HG02623 (cell line): Measurements from ENCODE around the gene FBXW12.
"Not testable (repeated sequence)": the region's sequence is repeated elsewhere in the genome, so short reads cannot be mapped to it uniquely, and the experiment has no call there.

Experiments
- ATAC-seq: cut with Tn5 transposase; IDR thresholded peaks from one replicate; pipeline ENCODE4 v1.9.1; 2021; ENCODE audit warnings: moderate library complexity; ENCODE audit not compliant: unreplicated experiment

Gene FBXW12

DNA sequence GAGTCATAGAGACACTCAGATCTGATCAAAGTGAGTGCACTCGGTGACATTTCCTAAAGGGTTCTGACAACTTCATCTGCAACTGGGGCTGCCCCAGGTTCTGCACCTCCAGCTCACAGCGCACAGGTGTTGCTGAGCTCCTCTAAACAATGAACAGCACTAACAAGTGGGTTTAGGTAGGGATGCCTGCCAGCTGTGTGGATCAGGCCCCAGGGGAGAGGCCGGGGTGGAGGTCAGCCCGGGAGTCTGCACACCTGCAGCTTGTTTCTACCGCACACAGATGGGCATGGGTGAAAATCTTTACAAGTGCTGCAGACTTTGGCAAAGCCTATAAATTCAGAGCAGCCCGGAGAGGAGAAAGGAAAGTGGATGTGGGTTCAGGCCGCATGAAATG, 355 bp downstream of the FBXW12 start:
- no peak for ATAC-seq

DNA sequence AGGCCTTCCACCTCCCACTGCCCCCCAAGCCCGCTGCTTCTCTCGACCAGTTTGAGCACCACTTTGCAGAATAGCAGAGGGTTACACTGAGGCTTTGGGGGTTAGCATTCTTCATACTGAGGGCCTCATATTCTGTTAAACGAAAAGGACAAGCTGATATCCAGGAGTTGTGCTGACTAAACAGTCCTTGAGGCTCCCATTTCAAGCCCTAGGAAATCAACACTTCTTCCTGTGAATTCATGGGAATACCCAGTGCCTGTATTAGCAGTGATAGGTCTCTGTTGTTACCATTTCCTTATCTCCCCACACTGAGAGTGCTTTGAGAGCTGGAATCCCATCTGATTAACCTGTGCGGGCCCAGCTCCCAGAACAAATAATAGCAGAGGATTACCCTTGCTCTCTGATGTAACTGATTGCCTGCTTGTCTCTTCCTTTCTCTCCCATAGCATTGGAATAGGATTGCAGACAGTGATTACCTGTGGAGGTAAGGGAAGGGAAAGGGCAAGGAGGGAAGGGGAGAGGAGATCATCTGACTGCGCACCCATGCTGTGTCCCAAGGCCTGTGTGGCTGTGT, 930 bp downstream of the FBXW12 start:
- ATAC-seq: no peak

DNA sequence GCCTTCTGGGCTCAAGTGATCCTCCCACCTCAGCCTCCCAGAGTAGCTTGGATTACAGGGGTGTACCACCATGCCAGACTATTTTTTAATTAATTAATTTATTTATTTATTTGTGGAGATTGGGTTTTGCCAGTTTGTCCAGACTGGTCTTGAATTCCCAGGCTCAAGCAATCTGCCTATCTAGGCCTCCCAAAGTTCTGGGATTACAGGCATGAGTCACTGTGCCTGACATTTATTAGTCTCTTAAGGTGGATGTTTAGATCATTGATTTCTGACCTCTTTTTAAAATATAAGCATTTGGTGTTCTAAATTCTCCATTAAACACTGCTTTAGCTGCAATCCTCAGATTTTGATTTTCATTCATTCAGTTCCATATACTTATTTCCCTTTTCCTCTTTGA, 15.6 kb downstream of the FBXW12 start:
- ATAC-seq: no peak

DNA sequence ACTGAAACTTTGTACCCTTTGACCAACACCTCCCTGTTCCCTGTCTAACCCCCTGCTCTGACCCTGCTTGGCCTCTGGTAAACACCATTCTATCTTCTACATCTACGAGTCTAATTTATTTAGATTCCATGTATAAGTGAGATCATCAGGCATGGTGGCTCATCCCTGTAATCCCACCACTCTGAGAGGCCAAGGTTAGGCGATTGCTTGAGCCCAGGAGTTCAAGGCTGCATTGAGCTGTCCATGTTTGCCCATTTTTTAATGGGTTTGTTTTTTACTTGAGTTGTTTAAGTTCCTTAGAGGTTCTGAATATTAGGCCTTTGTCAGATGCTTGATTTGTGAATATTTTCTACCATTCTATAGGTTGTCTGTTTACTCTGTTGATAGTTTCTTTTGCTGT, 16.9 kb downstream of the FBXW12 start:
- no peak for ATAC-seq

DNA sequence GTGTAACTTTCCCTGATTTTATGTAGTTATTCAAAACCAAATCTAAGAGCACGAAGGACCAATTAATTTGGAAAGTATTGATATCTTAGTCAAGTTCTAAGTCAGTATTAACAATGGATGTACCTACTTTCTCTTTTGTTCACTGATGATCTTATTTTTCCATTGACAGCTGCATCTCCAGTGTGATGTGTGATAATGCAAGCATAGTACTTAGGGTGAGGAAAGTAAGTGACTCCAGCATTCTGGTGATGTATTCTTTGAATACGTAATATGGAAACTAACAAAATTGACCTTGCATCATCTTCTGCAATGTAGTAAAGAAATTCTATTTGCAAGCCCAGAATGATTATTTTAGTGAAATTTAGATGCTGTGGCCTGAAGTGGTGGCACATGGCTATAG, 22.4 kb downstream of the FBXW12 start:
- ATAC-seq: no peak

DNA sequence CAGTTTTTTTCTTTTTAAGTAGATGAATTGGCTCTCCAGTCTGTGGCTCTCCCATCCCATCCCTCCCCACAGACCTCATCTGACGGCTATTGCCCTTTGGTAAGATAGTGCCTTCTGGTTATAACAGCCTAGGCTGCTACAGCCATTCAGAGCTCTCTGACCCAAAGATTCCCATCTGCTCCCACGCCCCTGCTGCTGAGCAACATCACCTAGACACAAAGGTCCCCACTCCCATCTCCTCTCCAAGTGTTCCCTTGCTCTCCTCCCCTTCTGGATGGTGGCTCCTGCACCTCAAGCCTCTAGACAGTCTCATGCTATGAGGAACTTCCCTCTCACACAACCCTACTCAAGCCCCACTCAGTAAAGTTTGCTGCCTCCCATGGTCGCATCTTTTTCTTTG, 23.7 kb downstream of the FBXW12 start:
- no peak for ATAC-seq

DNA sequence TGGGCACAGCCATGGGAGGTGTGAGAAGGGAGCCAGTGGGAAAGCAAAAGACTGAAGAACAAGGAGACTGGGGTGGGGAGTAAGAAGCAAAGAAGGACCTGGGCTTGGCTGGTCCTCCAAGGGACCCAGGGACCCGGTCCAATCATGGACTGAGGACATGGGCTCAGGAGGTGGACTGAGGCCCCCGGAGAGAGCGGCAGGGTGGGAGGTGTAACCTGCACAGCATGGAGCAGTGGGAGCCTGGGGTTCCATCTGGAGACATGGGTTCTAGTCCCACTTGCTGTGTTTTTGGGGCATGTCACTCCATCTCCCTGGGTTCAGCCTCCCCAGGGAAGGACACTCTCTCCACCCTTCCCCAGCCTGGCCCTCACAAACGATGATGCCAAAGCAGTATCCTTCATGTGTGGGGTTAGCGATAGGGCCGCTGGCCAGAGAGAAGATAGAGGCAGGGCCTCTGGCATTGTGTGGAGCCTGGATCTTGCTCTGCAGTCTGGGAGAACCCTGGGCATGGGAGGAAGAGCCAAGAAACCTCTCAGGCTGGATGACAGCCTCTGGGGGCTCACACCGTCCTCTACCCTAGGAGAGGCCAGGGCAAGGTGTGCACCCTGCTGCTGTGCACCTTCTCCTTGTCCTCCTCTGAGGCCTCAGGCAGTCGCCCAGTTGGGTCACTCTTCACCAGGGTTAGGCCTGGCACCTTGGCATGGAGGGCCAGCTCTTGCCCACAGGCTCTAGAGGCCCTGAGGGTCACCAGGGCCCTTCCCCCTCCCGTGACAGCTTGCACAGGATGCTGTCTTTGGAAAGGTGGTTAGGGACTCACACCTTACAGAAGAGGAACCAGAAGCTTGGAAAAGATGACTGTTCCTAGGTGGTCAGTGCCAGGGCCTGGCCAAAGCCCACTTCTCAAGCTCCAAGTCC, 26.0 kb downstream of the FBXW12 start:
- ATAC-seq: no peak

DNA sequence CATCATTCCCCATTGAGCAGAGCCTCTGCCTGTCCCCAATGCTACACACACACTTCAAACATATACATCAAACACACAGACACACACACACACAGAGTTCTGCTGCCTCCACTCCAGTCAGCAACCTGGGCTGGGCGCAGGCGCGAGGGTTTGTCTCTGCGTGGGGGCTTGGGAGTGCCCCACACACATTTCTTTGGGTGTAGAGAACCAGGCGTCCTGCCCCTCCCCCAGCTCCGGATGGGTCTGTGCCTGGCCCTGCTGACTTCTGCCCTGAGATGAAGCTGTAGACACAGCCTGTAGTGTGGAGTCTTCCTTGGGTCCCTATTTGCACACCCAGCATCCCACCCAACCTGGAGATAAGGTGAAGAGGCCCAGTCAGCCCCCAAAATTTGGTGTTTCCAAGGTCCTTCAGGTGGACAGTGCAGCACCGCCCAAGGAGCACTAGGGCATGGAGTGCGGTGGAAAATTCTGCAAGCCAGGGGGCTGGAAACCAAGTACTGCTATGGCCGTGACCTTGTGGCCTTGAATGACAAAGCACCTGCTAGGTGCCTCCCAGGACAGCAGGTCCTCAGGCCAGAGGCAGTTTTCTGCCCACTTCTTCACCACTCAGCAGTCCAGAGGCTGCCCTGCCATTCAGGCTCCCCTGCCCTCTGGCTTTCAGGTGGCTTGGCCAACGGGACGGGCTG, 26.8 kb downstream of the FBXW12 start:
- no peak for ATAC-seq

DNA sequence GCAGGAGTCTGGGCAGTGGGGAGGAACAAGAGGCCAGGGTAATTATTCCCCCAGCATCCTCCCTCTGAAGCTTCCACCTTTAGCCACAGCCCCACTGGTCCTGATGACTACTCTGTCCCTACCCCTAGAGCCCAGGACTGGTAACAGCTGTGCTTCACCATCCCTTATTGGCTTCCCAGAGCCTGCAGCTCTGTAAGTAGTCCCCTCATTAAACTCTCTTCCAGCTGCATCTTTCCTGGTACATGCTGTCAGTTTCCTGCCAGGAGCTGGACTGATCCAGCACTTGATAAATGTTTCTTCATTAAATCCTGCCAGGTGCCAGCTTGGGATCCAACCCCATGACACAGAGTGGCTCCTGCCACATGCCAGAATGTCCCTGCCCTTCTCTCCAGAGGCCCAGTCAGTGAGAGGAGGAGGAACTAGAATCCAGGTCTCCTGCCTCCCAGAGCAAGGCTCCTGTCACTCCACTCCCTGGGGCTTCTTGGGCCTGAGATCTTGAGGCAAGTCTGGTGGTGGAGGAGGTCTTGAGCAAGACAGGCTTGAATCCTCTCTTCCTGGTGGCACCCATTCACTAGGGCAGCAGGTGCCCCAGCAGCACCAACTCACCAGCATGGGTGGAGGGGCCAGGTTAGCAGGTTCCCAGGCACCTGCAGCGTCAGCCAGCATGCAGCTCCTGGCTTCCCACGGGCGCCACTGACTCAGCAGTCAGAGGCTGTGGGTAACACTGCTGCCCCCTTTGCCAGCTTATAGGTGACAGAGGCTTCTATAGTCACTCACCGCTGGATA, 27.6 kb downstream of the FBXW12 start:
- ATAC-seq: no peak

DNA sequence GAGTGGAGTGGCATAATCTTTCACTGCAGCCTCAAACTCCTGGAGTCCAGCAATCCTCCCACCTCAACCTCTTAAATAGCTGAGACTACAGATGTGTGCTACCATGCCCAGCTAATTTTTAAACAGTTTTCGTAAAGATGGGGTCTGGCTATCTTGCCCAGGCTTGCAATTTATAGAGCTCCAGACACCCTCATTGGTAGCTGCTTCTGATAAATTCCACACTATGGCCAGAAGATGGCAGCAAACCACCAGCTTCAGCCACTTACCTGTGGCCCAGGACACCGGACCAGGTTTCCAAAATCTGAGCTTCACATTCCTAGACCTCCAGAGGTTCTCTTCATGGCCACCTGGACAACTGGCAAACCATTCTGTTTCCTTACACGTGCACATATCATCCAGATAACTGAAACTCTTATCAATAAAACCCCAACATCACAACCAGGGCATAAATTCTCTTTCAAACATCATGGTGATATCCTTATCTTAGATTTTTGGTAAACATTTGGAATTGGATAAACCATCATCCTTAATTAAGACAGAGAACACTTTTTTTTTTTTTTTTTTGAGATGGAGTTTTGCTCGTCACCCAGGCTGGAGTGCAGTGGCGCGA, 28.9 kb downstream of the FBXW12 start:
- no peak for ATAC-seq

DNA sequence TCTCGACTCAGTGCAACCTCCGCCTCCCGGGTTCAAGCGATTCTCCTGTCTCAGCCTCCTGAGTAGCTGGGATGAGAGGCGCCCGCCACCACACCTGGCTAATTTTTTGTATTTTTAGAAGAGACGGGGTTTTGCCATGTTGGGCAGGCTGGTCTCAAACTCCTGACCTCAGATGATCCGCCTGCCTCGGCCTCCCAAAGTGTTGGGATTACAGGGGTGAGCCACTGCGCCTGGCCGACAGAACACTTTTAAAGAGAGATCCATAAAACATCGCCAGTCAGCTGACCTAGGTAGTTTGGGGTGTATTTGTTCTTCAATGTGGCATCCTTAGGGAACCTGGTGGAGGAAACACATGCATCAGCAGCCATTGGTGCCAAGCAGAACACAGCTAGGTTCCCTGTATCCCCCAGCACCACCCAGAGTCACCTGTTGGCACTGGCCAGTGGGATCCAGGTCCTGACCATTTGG, 29.4 kb downstream of the FBXW12 start:
- ATAC-seq: not testable (repeated sequence)

DNA sequence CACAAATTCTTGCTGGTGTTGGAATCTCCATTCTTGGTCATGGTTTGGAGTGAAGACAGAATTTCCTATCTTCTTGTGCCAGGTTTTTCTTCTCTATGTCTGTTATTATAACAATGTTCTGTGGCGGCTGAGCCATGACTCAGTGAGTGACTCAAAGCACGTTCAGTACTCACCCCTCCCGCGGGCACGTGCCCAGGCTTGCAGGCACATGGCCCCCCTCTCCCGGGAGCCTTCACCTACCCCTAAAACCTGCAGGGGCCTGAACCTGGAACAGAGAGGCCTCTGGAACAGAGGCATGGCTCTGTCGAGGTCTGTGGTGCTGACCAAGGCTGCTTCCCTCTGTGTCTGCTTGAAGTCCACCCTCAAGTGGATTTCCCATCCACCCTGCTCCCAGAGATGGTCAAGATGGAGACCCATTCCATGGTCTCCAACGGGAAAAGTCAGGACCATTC, 30.3 kb downstream of the FBXW12 start:
- no peak for ATAC-seq

DNA sequence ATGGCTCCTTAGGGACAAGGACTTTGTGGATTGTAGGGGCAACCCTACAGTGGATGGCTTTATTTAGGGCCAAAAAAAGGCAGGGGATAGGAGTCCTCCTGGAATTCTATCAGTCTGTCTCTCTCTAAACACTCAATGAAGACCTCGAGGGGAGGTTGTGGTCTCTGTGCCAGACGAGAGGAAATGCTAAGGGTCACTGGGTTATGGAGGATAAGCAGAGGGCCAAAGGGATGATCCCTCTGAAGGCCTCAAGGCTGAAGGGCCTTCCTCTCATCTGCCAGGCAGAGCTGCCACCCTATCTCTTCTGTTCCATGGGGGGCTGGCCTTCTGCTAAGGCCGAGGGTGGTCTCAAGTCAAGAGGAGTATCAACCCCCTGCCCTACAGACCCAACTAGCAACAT, 30.9 kb downstream of the FBXW12 start:
- no peak for ATAC-seq

DNA sequence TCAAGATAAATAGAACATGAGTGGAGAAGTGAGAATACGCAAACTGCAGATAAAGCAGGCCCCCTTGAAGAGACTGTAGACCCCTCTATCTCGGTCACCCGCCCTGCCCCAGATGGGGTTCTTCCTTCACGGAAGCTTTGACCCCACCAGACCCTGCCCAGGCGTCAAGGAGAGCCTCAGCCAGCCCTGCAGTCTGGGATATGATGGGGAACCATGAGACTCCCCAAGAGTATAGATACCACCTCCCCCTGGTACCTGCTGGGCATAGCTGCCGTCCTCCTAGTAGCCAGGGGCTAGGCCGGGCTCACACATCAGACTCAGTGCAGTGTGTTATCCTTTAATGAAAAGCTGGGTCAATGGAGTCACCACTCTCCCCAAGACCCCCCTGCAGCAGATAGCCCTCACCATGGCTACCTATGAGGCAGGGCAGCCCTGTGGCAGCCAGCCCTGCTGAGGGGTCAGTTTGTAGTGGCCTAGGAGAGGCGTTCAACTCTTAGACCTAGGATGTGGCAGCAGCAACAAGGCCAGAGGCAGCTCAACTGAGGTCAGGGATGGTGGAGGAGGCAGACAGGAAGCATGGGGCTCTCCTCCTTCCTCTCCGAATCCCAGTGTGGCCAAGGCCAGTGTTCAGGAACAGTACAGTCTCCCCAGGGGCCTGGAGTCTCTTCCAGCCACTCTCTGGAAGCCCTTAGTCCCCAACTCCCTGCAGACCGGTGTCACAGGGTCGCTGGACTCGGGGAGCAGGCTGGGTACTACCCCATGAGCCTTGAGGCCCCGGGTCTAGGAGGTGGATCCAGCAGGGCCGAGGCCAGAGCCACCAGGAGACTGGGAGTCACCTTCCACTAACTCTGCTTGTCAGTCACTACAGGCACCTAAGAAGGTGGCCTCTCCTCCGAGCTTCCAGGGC, 31.8 kb downstream of the FBXW12 start:
- ATAC-seq: no peak

DNA sequence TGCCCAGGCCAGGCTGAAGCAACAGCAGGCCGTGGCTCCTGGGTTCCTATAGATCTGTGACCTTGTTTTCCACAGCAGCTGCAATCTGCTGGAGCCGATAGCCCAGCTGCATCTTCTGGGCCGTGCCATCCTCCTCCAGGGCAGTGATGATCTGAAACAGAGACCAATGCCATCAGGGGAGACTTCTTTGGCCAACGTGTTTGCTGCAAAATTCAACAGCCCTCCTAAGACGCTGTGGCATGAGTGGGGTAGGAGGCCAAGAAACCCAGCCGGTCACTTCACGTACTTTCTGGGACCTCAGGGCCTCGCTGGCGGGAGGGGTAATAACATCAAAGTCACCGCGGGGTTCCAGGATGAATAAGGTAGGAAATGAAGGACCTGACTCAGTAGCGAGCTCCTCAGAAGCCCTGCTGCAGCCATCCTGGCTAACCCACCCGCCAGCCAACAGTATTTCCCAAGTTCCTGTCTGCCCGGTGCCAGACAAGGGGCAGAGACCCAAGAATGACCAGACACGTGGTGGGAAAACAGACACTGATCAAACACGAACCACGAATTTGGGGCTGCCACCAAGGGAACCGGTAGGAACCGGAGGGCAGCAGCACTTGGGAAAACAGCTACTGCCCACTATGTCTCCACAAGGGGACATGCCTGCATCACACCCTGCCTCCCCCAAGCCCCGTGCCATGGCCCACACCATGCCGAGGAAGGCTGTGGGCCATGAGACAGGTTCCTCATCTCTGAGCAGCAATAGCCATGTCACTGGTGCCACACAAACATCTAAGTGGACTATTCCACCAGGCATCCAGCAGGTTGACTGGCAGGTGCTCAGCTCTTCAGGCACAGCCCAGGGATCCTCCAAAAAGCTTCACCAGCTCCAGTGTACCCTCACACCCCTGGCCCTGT, 32.7 kb downstream of the FBXW12 start:
- ATAC-seq: no peak

DNA sequence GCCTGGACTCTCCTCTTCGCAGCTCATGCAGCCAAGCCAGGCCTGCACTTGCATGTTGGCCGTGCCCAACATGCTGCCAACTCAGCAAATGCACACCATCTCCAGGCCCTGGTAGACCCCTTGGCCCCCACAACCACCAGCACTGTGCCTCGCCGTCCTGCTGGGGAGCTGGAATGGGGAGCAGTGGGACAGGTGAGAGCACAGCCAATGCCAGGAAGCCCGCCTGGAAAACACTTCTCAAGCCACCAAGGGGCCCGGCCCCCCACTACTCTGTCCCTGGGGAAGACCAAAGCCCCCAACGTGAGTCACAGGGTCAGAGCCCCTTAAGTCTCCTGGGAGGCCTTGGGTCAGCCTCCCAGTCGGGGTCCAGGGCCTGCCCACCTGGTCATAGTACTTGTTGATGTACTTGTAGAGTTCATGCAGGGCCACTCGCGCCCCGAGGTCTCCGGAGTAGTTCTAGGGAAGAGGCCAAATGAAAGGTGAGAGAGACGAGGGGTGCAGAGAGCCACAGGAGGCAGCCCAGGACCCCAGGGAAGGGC, 33.4 kb downstream of the FBXW12 start:
- ATAC-seq: no peak

DNA sequence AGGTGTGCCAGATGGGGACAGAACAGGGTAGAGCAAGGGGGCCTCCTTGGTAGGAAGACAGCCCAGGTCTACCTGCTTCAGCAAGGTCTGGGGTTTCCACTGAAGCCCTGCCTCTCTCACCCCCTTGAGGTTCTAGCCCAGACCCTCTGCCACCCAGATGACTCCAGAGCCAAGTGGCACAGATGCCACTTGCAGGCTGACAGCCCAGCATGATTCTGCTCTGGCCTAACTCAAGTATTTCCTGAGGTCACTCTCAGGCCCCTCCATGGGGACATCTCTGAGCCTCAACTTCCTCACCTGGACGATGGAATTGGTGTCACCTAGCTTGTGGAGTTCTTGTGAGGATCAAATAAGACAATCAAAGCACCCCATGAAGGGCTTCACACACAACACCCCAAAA, 34.0 kb downstream of the FBXW12 start:
- no peak for ATAC-seq
